Natural killer cell (primary cell): Measurements from ENCODE around the gene GRM1. TPM values are rescaled to one million over a fixed set of nuclear protein-coding genes. Genes with fewer than 3 reads are reported as not detected.

Source experiments
- ATAC-seq, 3 donors: fragments of 150-1000 bp in 2 of 3; fragments of 200-7000 bp in 1 of 3; cut with Tn5 transposase; 1 replicate in 1 of 3; 2 replicates in 2 of 3; pipeline ENCODE4 v1.10.0; 2021; ENCODE audit warnings: mild to moderate bottlenecking in 2 of 3, moderate library complexity in 2 of 3
- DNase-seq, 2 donors: peaks; one replicate each; pipeline versions ENCODE4 v3.0.0 to v3.0.0-alpha.2; 2013 to 2021; ENCODE audit warnings: mixed read lengths in 1 of 2
- H3K27ac ChIP-seq: one replicate; pipeline ENCODE4 v1.5.1; 2013; ENCODE audit warnings: mild to moderate bottlenecking, low read length
- H3K27me3 ChIP-seq: one replicate; pipeline ENCODE4 v1.6.1; 2013; ENCODE audit warnings: low read length; ENCODE audit not compliant: control insufficient read depth, insufficient read depth
- H3K36me3 ChIP-seq: one replicate; pipeline ENCODE4 v1.6.1; 2013; ENCODE audit warnings: low read length; ENCODE audit not compliant: control insufficient read depth, insufficient read depth
- H3K4me1 ChIP-seq: one replicate; pipeline ENCODE4 v1.6.1; 2013; ENCODE audit warnings: low read length; ENCODE audit not compliant: control insufficient read depth, insufficient read depth
- H3K4me3 ChIP-seq: one replicate; pipeline ENCODE4 v1.5.1; 2013; ENCODE audit warnings: low read length
- H3K9me3 ChIP-seq: one replicate; pipeline ENCODE4 v1.6.1; 2013; ENCODE audit warnings: low read length; ENCODE audit not compliant: control insufficient read depth, insufficient read depth
- H3K27ac Mint-ChIP-seq, 2 donors: one replicate each; pipeline ENCODE4 v1.8.0; 2022; ENCODE audit warnings: mild to moderate bottlenecking in 2 of 2, mixed read lengths in 2 of 2, moderate library complexity in 1 of 2
- H3K27me3 Mint-ChIP-seq, 2 donors: one replicate each; pipeline ENCODE4 v1.8.0; 2022; ENCODE audit warnings: low read depth in 2 of 2, mixed read lengths in 2 of 2
- H3K36me3 Mint-ChIP-seq: one replicate; pipeline ENCODE4 v1.8.0; 2022; ENCODE audit warnings: mixed read lengths
- H3K4me1 Mint-ChIP-seq, 2 donors: one replicate each; pipeline ENCODE4 v1.8.0; 2022; ENCODE audit warnings: mixed read lengths in 2 of 2
- H3K4me3 Mint-ChIP-seq: one replicate; pipeline ENCODE4 v1.8.0; 2022; ENCODE audit warnings: mild to moderate bottlenecking, moderate library complexity, mixed read lengths
- H3K9me3 Mint-ChIP-seq, 2 donors: one replicate each; pipeline ENCODE4 v1.8.0; 2022; ENCODE audit warnings: mixed read lengths in 2 of 2
- WGBS: methylation state at CpG from one replicate; pipeline ENCODE4 v1.1.7; 2013; ENCODE audit warnings: missing lambda C conversion rate; ENCODE audit not compliant: insufficient coverage; 5-methylcytosine and 5-hydroxymethylcytosine counted together
- intact Hi-C: fragments of 100-400 bp; cut with micrococcal nuclease; formaldehyde crosslinking; loops from one replicate; pipeline ENCODE4 v1.14.2; 2022
- total RNA-seq, 4 donors: library from RNA; stranded (reverse); fragments of 120-200 nt in 1 of 4; gene quantifications; one replicate each; pipeline versions ENCODE4 v1.2.3 to v1.2.4, GENCODE V29; 2013 to 2022
- TF ChIP-seq, protein P1 (sequence below): fragments of 200-600 bp; IDR thresholded peaks from one replicate; pipeline ENCODE4 v1.8.0; 2022; ENCODE audit warnings: antibody characterized with exemption

Gene GRM1
- total RNA-seq, 3 donors from 2014 or later (not counting 1 experiment from before 2014, with no cell fraction given), result not detected

- H3K36me3 Mint-ChIP-seq, result no peaks in the 10 kb centered on the region
- no peak for DNase-seq
- H3K27me3 Mint-ChIP-seq, result no peaks in the 10 kb centered on the region
- Histone ChIP-seq H3K27ac (no peak overlapping the region), H3K27me3 (no peaks in the 10 kb centered on the region), H3K9me3 (no peaks in the 10 kb centered on the region), H3K4me1 (no peaks in the 10 kb centered on the region), H3K36me3 (no peaks in the 10 kb centered on the region), H3K4me3 (no peak overlapping the region)
- H3K4me3 Mint-ChIP-seq, result no peak overlapping the region
- no peaks in the 10 kb centered on the region for H3K4me1 Mint-ChIP-seq
- no peak overlapping the region for H3K27ac Mint-ChIP-seq
- intact Hi-C loops, result no loop called here
- ATAC-seq, result no peak
- TF ChIP-seq, protein P1, sequence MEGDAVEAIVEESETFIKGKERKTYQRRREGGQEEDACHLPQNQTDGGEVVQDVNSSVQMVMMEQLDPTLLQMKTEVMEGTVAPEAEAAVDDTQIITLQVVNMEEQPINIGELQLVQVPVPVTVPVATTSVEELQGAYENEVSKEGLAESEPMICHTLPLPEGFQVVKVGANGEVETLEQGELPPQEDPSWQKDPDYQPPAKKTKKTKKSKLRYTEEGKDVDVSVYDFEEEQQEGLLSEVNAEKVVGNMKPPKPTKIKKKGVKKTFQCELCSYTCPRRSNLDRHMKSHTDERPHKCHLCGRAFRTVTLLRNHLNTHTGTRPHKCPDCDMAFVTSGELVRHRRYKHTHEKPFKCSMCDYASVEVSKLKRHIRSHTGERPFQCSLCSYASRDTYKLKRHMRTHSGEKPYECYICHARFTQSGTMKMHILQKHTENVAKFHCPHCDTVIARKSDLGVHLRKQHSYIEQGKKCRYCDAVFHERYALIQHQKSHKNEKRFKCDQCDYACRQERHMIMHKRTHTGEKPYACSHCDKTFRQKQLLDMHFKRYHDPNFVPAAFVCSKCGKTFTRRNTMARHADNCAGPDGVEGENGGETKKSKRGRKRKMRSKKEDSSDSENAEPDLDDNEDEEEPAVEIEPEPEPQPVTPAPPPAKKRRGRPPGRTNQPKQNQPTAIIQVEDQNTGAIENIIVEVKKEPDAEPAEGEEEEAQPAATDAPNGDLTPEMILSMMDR, result no peak
- WGBS, result 72% methylated on average over 4 of the region's 5 CpGs
- peaks cover 10 to 11% of the 10 kb centered on the region in 2 donors for H3K9me3 Mint-ChIP-seq
These were observed 415.3 kb downstream of the GRM1 start for GRCh38 chr6:146444189-146444588.

GRCh38 chr6:146445233-146445632 lies 416.4 kb downstream of the GRM1 start:
- 92% methylated on average over 2 of the region's 4 CpGs for WGBS
- Histone ChIP-seq H3K4me3 (no peak overlapping the region), H3K27ac (no peak overlapping the region), H3K4me1 (no peaks in the 10 kb centered on the region), H3K27me3 (no peaks in the 10 kb centered on the region), H3K36me3 (no peaks in the 10 kb centered on the region), H3K9me3 (no peaks in the 10 kb centered on the region)
- ATAC-seq (no peak), DNase-seq (no peak)
- intact Hi-C loops, result no loop called here
- no peak overlapping the region for H3K27ac Mint-ChIP-seq
- H3K36me3 Mint-ChIP-seq, result no peaks in the 10 kb centered on the region
- TF ChIP-seq, protein P1, result no peak
- peaks cover 9 to 12% of the 10 kb centered on the region in 2 donors for H3K9me3 Mint-ChIP-seq
- H3K4me1 Mint-ChIP-seq, result no peaks in the 10 kb centered on the region
- no peaks in the 10 kb centered on the region for H3K27me3 Mint-ChIP-seq
- H3K4me3 Mint-ChIP-seq, result no peak overlapping the region

DNA sequence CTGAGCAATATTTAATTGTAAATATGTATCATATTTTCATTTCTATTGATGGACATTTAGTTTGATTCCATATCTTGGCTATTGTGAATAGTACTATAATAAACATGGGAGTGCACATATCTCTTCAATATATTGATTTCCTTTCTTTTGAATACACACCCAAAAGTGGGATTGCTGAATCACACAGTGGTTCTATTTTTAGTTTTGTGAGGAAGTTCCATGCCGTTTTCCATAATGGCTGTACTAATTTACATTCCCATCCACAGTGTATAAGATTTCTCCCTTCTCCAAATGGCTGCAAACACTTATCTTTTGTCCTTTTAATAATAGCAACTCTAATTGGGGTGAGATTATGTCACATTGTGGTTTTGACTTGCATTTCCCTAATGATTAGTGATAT lies 428.0 kb downstream of the GRM1 start:
- H3K4me1 ChIP-seq, result no peaks in the 10 kb centered on the region
- DNase-seq (no peak), ATAC-seq (no peak)
- Mint-ChIP-seq H3K36me3 (peaks cover 20% of the 10 kb centered on the region), H3K4me3 (no peak overlapping the region), H3K9me3 (peaks cover 22 to 29% of the 10 kb centered on the region in 2 donors), H3K27ac (no peak overlapping the region), H3K27me3 (no peaks in the 10 kb centered on the region), H3K4me1 (no peaks in the 10 kb centered on the region)
- H3K9me3 ChIP-seq, result no peaks in the 10 kb centered on the region
- TF ChIP-seq, protein P1, result no peak
- intact Hi-C loops, result no loop called here
- no peaks in the 10 kb centered on the region for H3K36me3 ChIP-seq
- WGBS, result no CpG with 5 or more reads among the region's 1 CpG
- no peak overlapping the region for H3K4me3 ChIP-seq
- H3K27me3 ChIP-seq, result no peaks in the 10 kb centered on the region
- H3K27ac ChIP-seq, result no peak overlapping the region

DNA sequence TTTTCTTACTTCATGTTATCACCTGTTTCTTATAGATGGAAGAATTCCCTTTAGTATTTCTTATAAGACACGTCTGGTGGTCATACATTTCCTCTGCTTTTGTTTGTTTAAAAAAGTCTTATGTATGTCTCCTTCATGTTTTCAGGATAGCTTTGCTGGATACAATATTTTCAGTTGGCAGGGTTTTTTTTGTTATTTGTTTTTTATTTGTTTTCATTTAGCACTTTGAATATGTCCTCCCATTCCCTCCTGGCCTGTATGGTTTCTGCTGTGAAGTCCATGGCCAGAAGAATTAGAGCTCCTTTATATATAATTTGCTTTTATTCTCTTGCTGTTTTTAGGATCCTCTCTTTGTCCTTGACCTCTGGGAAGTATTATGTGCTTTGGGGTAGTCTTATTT lies 432.1 kb downstream of the GRM1 start:
- Histone ChIP-seq H3K27me3 (no peaks in the 10 kb centered on the region), H3K4me3 (no peak overlapping the region), H3K9me3 (peaks cover 2% of the 10 kb centered on the region), H3K27ac (no peak overlapping the region), H3K4me1 (no peaks in the 10 kb centered on the region), H3K36me3 (no peaks in the 10 kb centered on the region)
- H3K4me1 Mint-ChIP-seq, result no peaks in the 10 kb centered on the region
- peaks cover 21% of the 10 kb centered on the region for H3K36me3 Mint-ChIP-seq
- TF ChIP-seq, protein P1, result no peak
- intact Hi-C loops, result no loop called here
- DNase-seq (no peak), ATAC-seq (no peak)
- H3K27me3 Mint-ChIP-seq, result no peaks in the 10 kb centered on the region
- H3K4me3 Mint-ChIP-seq, result no peak overlapping the region
- H3K9me3 Mint-ChIP-seq, result peaks cover 19 to 23% of the 10 kb centered on the region in 2 donors
- no peak overlapping the region for H3K27ac Mint-ChIP-seq
- no CpG with 5 or more reads among the region's 1 CpG for WGBS
